K562 (cell line): ENCODE results near the gene ATP5ME. TPM values are rescaled to one million over a fixed set of nuclear protein-coding genes. Genes with fewer than 3 reads are reported as not detected.

Experiments
- ATAC-seq: fragments of 200-7000 bp; cut with Tn5 transposase; 3 replicates; pipeline ENCODE4 v1.9.1; 2020; ENCODE audit warnings: moderate library complexity
- BruUV-seq: library from RNA; stranded (reverse); fragments of 400-500 nt; replicated peaks from 2 replicates; lab custom pipeline; 2021; lab: Mats Ljungman, UMichigan
- CTCF ChIA-PET: fragments of 300-600 bp; formaldehyde crosslinking; extraction: SDS; loops from one replicate; lab custom pipeline; 2021; ENCODE audit warnings: low intra/inter-chr PET ratio; lab: Yijun Ruan, JAX
- POLR2A ChIA-PET: fragments of 300-600, 350-650 bp; sonication (Branson Sonifier 250); formaldehyde crosslinking; extraction: SDS; loops from one replicate; lab custom pipeline; 2021; ENCODE audit warnings: antibody characterized with exemption, inconsistent platforms; lab: Yijun Ruan, JAX
- DNase-seq, 4 experiments: peaks; one replicate each; pipeline versions ENCODE4 v3.0.0 to v3.0.0-alpha.2; 2011 to 2018; ENCODE audit warnings: low spot score in 3 of 4, mixed read lengths in 3 of 4; ENCODE audit errors: extremely low read depth in 1 of 4
- FAIRE-seq: peaks from 2 replicates; lab custom pipeline; 2011; peaks lifted over from hg19 to GRCh38; lab: Jason Lieb, UNC
- H2AFZ ChIP-seq: 2 replicates; pipeline ENCODE4 v1.6.0; 2011; ENCODE audit warnings: low read depth, low read length, control low read depth, inconsistent platforms
- H3K27ac ChIP-seq: fragments of 200-600 bp; 3 replicates; pipeline ENCODE4 v1.8.0; 2011; ENCODE audit warnings: low read depth, mild to moderate bottlenecking, control low read depth, inconsistent platforms, low read length, moderate library complexity, mixed read lengths; ENCODE audit errors: extremely low read depth
- H3K27me3 ChIP-seq, 2 experiments: fragments of 300-600 bp in 1 of 2; 2 replicates in 1 of 2; 3 replicates in 1 of 2; pipeline versions ENCODE4 v1.6.0 to v1.8.0; 2011; ENCODE audit warnings: inconsistent platforms in 2 of 2, low read length in 2 of 2, mild to moderate bottlenecking in 1 of 2, mixed read lengths in 1 of 2, moderate library complexity in 1 of 2; ENCODE audit not compliant: control insufficient read depth in 2 of 2, insufficient read depth in 2 of 2
- H3K36me3 ChIP-seq: fragments of 300-600 bp; 3 replicates; pipeline ENCODE4 v1.8.0; 2011; ENCODE audit warnings: mild to moderate bottlenecking, low read length, inconsistent platforms; ENCODE audit not compliant: control insufficient read depth, insufficient read depth
- H3K4me1 ChIP-seq, 2 experiments: fragments of 200-600 bp in 1 of 2; replicated peaks in 1 of 2; 2 replicates in 1 of 2; 3 replicates in 1 of 2; pipeline versions ENCODE4 v1.5.1 to v1.8.0; 2011; ENCODE audit warnings: inconsistent platforms in 2 of 2, low read length in 2 of 2, mild to moderate bottlenecking in 1 of 2, mixed read lengths in 1 of 2, moderate library complexity in 1 of 2; ENCODE audit not compliant: control insufficient read depth in 2 of 2, insufficient read depth in 2 of 2
- H3K4me2 ChIP-seq: 2 replicates; pipeline ENCODE4 v1.6.1; 2011; ENCODE audit warnings: low read length, control low read depth, inconsistent platforms, mixed read lengths; ENCODE audit not compliant: insufficient read depth
- H3K4me3 ChIP-seq: fragments of 200-600 bp; sonication (generic), shearing (Covaris generic); 2 replicates; pipeline ENCODE4 v1.5.1; 2016; ENCODE audit warnings: control low read depth, inconsistent platforms
- H3K79me2 ChIP-seq: fragments of 200-600 bp; 3 replicates; pipeline ENCODE4 v1.8.0; 2011; ENCODE audit warnings: low read length, inconsistent platforms; ENCODE audit not compliant: control insufficient read depth, insufficient read depth
- H3K9ac ChIP-seq, 2 experiments: 2 replicates each; pipeline versions ENCODE4 v1.6.0 to v1.6.1; 2011; ENCODE audit warnings: low read depth in 2 of 2, low read length in 2 of 2, control low read depth in 1 of 2, inconsistent platforms in 1 of 2, mild to moderate bottlenecking in 1 of 2, mixed read lengths in 1 of 2; ENCODE audit not compliant: insufficient read depth in 1 of 2
- H3K9me1 ChIP-seq: one replicate; pipeline ENCODE4 v1.6.0; 2011; ENCODE audit warnings: inconsistent platforms, mild to moderate bottlenecking, low read length, moderate library complexity; ENCODE audit not compliant: control insufficient read depth, insufficient read depth
- H3K9me3 ChIP-seq: replicated peaks from 2 replicates; pipeline ENCODE4 v1.5.1; 2011; ENCODE audit warnings: low read depth, low read length, inconsistent platforms; ENCODE audit not compliant: control insufficient read depth, insufficient read depth
- H4K20me1 ChIP-seq: replicated peaks from 2 replicates; pipeline ENCODE4 v1.6.1; 2011; ENCODE audit warnings: low read length, inconsistent platforms, mixed read lengths; ENCODE audit not compliant: control insufficient read depth, insufficient read depth
- DPF2 ChIP-seq: fragments of 450-650 bp; IDR thresholded peaks from 2 replicates; pipeline ENCODE4 v1.6.1; 2016
- RBFOX2 ChIP-seq: fragments of 200-400 bp; formaldehyde crosslinking; IDR thresholded peaks from 2 replicates; pipeline ENCODE4 v1.6.1; 2017; ENCODE audit warnings: low read depth, mild to moderate bottlenecking, low read length, moderate library complexity
- WGBS: fragments of 100-300 bp; shearing (Covaris generic); methylation state at CpG from one replicate; pipeline ENCODE4 v1.1.6; 2016; ENCODE audit warnings: low coverage, mixed read lengths; ENCODE audit not compliant: insufficient coverage; ENCODE audit errors: missing lambda C conversion rate; 5-methylcytosine and 5-hydroxymethylcytosine counted together
- in situ Hi-C: fragments of 300-500 bp; cut with MboI; formaldehyde crosslinking; loops from 4 replicates; pipeline ENCODE4 v1.15.0; 2018; ENCODE audit warnings: inconsistent platforms, mixed read lengths
- intact Hi-C: fragments of 100-400 bp; cut with micrococcal nuclease; formaldehyde crosslinking; loops from 2 replicates; pipeline ENCODE4 v1.14.2; 2022
- polyA plus RNA-seq, 8 experiments: library from polyadenylated mRNA; depleted of rRNA in 4 of 8; stranded (reverse) in 5 of 8; unstranded in 3 of 8; fragments of >200 nt; fragmentation: Nextera tagmentation in 2 of 8; fragmentation: Illumina TruSeq in 1 of 8; extraction: Ambion mirVana in 2 of 8; extraction: Trizol in 1 of 8; gene quantifications; 2 replicates each; pipeline versions ENCODE4 v1.2.1 to v1.2.3, GENCODE V29; 2011 to 2014; ENCODE audit warnings: inconsistent platforms in 1 of 8, missing spikeins in 1 of 8
- total RNA-seq, 7 experiments: library from RNA; depleted of rRNA in 6 of 7; stranded (reverse); fragments of >200 nt in 6 of 7; fragmentation: Illumina TruSeq in 2 of 7; extraction: Trizol in 2 of 7; gene quantifications; 2 replicates each; pipeline versions ENCODE4 v1.2.1 to v1.2.3, GENCODE V29; 2011 to 2021; ENCODE audit warnings: low replicate concordance in 1 of 7
- TF ChIP-seq, protein P1 (sequence below): sonication (generic); formaldehyde crosslinking; IDR thresholded peaks from 2 replicates; pipeline ENCODE4 v1.8.0; 2023; ENCODE audit warnings: missing genetic modification reagents, mild to moderate bottlenecking, borderline replicate concordance

Gene ATP5ME
- total and polyA plus RNA-seq, 9 of the 15 experiments (the other 6 are each of a cell fraction or from before 2014, with no cell fraction given), result 509 to 2,480 (median 887) TPM

GRCh38 chr4:671769-672168, 2.3 kb downstream of the ATP5ME start:
- Histone ChIP-seq H3K9me1 (no peaks in the 10 kb centered on the region), H3K4me1 (peaks cover 9 to 35% of the 10 kb centered on the region in 2 experiments), H3K36me3 (peaks cover 32% of the 10 kb centered on the region), H4K20me1 (peaks cover 5% of the 10 kb centered on the region; the same call in 1 of the 2 replicates), H3K27ac (no peak overlapping the region), H2AFZ (no peak overlapping the region), H3K9me3 (no peaks in the 10 kb centered on the region), H3K4me3 (no peak overlapping the region), H3K79me2 (peaks cover 22% of the 10 kb centered on the region), H3K27me3 (peaks cover 0 to under 1% of the 10 kb centered on the region in 2 experiments; a peak in 1 of 5 replicates), H3K9ac (no peak overlapping the region), H3K4me2 (no peak overlapping the region)
- in situ Hi-C loops, result no loop called here
- ChIA-PET CTCF (no interaction called here), POLR2A (interaction anchor here (0.7 kb wide), 1 partner anchor 12 kb away, joined by 3 read pairs; no protein-coding TSS in a partner anchor)
- no peak for FAIRE-seq
- intact Hi-C loops, result no loop called here
- no peak for DNase-seq
- no TSS peak for BruUV-seq
- TF ChIP-seq, protein P1, sequence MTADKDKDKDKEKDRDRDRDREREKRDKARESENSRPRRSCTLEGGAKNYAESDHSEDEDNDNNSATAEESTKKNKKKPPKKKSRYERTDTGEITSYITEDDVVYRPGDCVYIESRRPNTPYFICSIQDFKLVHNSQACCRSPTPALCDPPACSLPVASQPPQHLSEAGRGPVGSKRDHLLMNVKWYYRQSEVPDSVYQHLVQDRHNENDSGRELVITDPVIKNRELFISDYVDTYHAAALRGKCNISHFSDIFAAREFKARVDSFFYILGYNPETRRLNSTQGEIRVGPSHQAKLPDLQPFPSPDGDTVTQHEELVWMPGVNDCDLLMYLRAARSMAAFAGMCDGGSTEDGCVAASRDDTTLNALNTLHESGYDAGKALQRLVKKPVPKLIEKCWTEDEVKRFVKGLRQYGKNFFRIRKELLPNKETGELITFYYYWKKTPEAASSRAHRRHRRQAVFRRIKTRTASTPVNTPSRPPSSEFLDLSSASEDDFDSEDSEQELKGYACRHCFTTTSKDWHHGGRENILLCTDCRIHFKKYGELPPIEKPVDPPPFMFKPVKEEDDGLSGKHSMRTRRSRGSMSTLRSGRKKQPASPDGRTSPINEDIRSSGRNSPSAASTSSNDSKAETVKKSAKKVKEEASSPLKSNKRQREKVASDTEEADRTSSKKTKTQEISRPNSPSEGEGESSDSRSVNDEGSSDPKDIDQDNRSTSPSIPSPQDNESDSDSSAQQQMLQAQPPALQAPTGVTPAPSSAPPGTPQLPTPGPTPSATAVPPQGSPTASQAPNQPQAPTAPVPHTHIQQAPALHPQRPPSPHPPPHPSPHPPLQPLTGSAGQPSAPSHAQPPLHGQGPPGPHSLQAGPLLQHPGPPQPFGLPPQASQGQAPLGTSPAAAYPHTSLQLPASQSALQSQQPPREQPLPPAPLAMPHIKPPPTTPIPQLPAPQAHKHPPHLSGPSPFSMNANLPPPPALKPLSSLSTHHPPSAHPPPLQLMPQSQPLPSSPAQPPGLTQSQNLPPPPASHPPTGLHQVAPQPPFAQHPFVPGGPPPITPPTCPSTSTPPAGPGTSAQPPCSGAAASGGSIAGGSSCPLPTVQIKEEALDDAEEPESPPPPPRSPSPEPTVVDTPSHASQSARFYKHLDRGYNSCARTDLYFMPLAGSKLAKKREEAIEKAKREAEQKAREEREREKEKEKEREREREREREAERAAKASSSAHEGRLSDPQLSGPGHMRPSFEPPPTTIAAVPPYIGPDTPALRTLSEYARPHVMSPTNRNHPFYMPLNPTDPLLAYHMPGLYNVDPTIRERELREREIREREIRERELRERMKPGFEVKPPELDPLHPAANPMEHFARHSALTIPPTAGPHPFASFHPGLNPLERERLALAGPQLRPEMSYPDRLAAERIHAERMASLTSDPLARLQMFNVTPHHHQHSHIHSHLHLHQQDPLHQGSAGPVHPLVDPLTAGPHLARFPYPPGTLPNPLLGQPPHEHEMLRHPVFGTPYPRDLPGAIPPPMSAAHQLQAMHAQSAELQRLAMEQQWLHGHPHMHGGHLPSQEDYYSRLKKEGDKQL, result no peak
- TF ChIP-seq RBFOX2, result 0 out of 2 replicates have a peak, but pooled peaks have one; percentile 24
- no peak for TF ChIP-seq DPF2
- WGBS, result 93% methylated on average over 3 of the region's 3 CpGs
- no peak for ATAC-seq
